ENCODE data around the gene WNT1.

DNA sequence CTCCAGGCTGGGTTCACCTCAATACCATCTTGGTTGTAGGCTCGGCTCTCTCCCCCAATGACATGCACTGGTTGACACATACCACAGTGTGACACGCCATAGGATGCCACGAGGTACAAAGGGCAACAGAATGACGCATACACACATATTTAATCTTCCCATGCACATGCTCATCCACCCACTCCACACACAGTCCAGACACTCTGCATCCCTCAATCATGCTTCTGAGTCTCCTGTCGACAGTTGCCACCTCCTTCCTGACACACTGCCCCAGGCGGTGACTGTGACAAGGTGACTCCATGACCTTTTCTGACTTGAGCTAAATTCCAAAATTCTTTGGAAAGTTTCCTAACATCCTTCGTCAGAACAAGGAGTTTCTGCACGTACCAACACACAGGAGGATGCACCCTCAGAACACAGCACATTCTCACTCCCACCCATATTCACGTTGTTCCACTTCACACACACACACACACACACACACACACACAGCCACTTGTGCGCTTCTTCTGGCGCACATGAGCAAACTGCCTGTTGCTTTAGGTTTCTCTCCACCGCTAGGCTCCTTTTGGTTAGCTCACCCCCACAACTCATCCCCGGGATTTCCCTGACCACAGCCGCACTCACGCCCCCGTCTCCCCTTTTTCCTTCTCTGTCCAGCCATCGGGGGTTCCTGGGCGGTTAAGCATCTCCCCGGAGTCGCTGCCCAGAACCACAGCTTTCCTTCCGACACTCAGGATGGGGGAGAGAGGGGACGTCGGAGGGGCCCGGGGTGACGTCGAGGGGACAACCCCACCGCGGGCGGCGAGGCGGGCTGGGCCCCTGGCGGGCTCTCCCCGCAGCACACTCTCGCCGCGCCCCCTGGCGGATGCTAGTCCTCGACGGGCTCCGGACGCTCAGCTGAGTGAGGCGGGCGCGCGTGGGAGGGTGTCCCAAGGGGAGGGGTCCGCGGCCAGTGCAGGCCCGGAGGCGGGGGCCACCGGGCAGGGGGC lies 536 bp upstream of the WNT1 start:
- no peak for TF ChIP-seq POLR2A (IDR thresholded peaks at IDR 0.05)
- TF ChIP-seq, protein P1, sequence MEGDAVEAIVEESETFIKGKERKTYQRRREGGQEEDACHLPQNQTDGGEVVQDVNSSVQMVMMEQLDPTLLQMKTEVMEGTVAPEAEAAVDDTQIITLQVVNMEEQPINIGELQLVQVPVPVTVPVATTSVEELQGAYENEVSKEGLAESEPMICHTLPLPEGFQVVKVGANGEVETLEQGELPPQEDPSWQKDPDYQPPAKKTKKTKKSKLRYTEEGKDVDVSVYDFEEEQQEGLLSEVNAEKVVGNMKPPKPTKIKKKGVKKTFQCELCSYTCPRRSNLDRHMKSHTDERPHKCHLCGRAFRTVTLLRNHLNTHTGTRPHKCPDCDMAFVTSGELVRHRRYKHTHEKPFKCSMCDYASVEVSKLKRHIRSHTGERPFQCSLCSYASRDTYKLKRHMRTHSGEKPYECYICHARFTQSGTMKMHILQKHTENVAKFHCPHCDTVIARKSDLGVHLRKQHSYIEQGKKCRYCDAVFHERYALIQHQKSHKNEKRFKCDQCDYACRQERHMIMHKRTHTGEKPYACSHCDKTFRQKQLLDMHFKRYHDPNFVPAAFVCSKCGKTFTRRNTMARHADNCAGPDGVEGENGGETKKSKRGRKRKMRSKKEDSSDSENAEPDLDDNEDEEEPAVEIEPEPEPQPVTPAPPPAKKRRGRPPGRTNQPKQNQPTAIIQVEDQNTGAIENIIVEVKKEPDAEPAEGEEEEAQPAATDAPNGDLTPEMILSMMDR (IDR thresholded peaks at IDR 0.05) = peak; percentile 31 to 51 (median 42)
- no peak for TF ChIP-seq EP300 (IDR thresholded peaks at IDR 0.05)

All from ovary (tissue), 3 donors.